HL-60 (cell line): Measurements from ENCODE around the gene HMGN2.

Experiments used
- DNase-seq, 2 experiments: peaks; one replicate each; pipeline ENCODE4 v3.0.0-alpha.2; 2010 to 2020; ENCODE audit warnings: low read depth in 1 of 2, low spot score in 1 of 2
- H3K27ac ChIP-seq: fragments of 250-450 bp; sonication (Bioruptor Pico); replicated peaks from 2 replicates; pipeline ENCODE4 v1.5.1; 2020; ENCODE audit warnings: mild to moderate bottlenecking, moderate library complexity
- H3K27me3 ChIP-seq: fragments of 250-450 bp; sonication (Bioruptor Pico); 2 replicates; pipeline ENCODE4 v1.5.1; 2021; ENCODE audit warnings: mild to moderate bottlenecking, moderate library complexity; ENCODE audit not compliant: insufficient read depth, poor library complexity, severe bottlenecking
- H3K4me3 ChIP-seq: replicated peaks from 2 replicates; pipeline ENCODE4 v1.5.1; 2011; ENCODE audit warnings: mild to moderate bottlenecking, control low read depth, low read length; ENCODE audit not compliant: insufficient read depth
- GABPA ChIP-seq: IDR thresholded peaks from 2 replicates; pipeline ENCODE4 v1.6.1; 2012; ENCODE audit warnings: low read depth
- POLR2AphosphoS5 ChIP-seq: IDR thresholded peaks from 2 replicates; pipeline ENCODE4 v1.6.1; 2012; ENCODE audit warnings: low read depth
- REST ChIP-seq: IDR thresholded peaks from 2 replicates; pipeline ENCODE4 v1.6.1; 2012; ENCODE audit warnings: low read depth; ENCODE audit not compliant: insufficient replicate concordance
- SPI1 ChIP-seq: IDR thresholded peaks from 2 replicates; pipeline ENCODE4 v1.6.1; 2012; ENCODE audit warnings: low read depth, mild to moderate bottlenecking, borderline replicate concordance
- TF ChIP-seq, protein P1 (sequence below): IDR thresholded peaks from one replicate; pipeline ENCODE4 v1.5.1; 2011; ENCODE audit warnings: low read length, control low read depth, inconsistent platforms; ENCODE audit not compliant: insufficient read depth

The HMGN2 gene

DNA sequence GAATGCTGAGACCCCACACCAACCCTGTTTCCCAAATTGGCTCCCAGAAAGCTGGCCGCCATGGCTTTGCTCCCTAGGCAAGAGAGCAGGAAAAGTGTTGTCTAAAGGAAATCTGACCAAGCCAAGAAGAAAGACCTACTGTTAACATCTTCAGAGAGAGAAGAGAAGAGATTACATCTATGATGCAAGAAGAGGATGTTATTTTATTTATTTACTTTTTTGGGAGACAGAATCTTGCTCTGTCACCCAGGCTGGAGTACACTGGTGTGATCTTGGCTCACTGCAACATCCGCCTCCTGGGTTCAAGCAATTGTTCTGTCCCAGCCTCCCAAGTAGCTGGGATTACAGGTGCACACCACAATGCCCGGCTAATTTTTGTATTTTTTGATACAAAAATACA lies 21.7 kb downstream of the HMGN2 start:
- H3K4me3 ChIP-seq: no peak overlapping the region
- no peak for DNase-seq
- no peak overlapping the region for H3K27ac ChIP-seq
- H3K27me3 ChIP-seq: no peaks in the 10 kb centered on the region
- TF ChIP-seq POLR2AphosphoS5 (no peak), GABPA (no peak), SPI1 (no peak), REST (no peak)
- TF ChIP-seq, protein P1, sequence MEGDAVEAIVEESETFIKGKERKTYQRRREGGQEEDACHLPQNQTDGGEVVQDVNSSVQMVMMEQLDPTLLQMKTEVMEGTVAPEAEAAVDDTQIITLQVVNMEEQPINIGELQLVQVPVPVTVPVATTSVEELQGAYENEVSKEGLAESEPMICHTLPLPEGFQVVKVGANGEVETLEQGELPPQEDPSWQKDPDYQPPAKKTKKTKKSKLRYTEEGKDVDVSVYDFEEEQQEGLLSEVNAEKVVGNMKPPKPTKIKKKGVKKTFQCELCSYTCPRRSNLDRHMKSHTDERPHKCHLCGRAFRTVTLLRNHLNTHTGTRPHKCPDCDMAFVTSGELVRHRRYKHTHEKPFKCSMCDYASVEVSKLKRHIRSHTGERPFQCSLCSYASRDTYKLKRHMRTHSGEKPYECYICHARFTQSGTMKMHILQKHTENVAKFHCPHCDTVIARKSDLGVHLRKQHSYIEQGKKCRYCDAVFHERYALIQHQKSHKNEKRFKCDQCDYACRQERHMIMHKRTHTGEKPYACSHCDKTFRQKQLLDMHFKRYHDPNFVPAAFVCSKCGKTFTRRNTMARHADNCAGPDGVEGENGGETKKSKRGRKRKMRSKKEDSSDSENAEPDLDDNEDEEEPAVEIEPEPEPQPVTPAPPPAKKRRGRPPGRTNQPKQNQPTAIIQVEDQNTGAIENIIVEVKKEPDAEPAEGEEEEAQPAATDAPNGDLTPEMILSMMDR: no peak

- no peak for TF ChIP-seq GABPA
- TF ChIP-seq, protein P1: no peak
- no peak for TF ChIP-seq POLR2AphosphoS5
- no peak for TF ChIP-seq REST
- TF ChIP-seq SPI1: no peak
- no peak overlapping the region for H3K27ac ChIP-seq
- no peak for DNase-seq
- H3K4me3 ChIP-seq: no peak overlapping the region
- no peaks in the 10 kb centered on the region for H3K27me3 ChIP-seq
These were observed 24.6 kb downstream of the HMGN2 start for GRCh38 chr1:26496861-26497260.

DNA sequence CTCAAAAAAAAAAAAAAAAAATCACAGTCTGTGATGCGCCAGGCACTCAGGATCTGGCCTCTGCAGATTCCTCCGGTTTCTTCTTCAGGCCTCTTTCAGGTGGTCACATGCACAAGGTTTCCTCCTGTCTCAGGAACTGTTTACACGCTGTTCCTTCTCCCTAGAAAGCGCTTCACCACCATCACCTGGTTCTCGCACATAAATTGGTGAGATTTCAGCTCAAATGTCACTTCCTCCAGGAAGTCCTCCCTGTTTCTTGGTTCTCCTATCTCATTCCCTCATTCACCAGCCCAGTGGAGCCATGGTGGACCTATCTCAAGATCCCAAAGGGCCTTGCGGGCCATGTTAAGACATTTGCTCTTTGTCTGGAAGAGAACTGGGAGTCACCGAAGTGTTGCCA lies 26.7 kb downstream of the HMGN2 start:
- TF ChIP-seq POLR2AphosphoS5: no peak
- TF ChIP-seq REST: no peak
- TF ChIP-seq, protein P1: no peak
- no peak for DNase-seq
- Histone ChIP-seq H3K27ac (no peak overlapping the region), H3K4me3 (no peak overlapping the region), H3K27me3 (no peaks in the 10 kb centered on the region)
